HG02981 (cell line): ENCODE data around the gene ATP6V0E2.
"Not testable (repeated sequence)": the region's sequence is repeated elsewhere in the genome, so short reads cannot be mapped to it uniquely, and the experiment has no call there.

Source experiments
- ATAC-seq: cut with Tn5 transposase; IDR thresholded peaks from one replicate; pipeline ENCODE4 v1.9.1; 2021; ENCODE audit warnings: mild to moderate bottlenecking, moderate library complexity; ENCODE audit not compliant: unreplicated experiment

The ATP6V0E2 gene

DNA sequence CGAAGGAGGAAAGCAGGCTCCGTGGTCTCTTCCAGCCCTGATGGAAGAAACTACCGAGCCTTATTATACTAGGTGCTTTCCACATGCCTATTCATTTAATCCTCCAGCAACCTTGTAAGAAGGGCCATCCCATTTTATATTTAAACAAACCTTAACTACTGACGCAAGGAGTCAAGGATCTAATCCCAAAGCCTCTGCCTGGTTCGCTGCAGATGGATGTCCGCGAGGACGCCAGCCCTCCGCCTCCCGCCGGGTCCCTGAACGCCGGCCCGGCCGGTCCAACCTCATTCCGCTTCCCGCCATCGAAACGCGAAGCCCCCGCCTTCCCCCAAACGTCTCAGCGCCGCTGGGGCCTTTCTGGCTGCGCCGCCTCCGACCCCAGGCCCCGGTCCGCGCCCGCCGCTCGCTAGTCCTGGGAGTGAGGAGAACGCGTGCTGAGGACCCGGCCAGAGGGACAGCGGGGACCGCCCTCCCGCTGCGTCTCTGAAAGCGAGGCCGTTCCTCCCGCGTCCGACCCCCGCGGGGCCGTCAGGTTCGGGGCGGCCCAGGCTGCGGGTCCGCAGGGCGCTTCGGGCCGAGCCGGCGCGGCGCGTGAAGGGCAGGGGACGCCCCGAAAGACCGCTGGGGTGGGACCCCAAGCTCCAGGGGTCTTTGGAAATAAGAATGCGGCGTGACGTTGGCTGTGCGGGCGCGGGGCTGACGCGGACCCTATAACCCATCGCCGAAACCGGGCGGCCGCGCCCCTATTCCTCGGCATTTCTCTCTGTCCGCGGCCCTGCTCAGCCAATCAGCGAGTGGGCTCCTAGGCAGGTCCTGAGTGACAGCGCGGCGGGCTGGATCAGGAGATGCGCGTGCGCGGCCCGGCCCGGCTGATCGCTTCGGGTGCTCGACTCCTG, at the start of gene ATP6V0E2:
Gene ATP6V0E2 (plus strand): TSS at position 896 of the 896 bp plus-strand sequence. CDS start 97 bp downstream, outside the sequence.
- peak; percentile 91 for ATAC-seq

DNA sequence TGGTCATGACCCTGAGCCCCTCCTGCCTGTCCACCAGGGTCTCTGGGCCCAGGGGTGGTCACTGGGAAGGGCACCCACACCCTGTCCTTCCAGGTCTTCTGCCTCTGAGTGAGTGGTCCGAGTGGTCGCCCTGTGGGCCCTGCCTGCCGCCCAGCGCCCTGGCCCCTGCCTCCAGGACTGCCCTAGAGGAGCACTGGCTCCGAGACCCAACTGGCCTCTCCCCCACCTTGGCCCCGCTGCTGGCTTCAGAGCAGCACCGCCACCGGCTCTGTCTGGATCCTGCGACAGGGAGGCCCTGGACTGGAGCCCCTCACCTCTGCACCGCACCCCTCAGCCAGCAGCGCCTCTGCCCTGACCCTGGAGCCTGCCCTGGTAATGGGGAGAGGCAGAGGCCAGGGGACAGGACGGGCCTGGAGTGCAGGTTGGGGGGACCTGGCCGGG, 49.4 kb upstream of the ATP6V0E2 start:
- no peak for ATAC-seq

DNA sequence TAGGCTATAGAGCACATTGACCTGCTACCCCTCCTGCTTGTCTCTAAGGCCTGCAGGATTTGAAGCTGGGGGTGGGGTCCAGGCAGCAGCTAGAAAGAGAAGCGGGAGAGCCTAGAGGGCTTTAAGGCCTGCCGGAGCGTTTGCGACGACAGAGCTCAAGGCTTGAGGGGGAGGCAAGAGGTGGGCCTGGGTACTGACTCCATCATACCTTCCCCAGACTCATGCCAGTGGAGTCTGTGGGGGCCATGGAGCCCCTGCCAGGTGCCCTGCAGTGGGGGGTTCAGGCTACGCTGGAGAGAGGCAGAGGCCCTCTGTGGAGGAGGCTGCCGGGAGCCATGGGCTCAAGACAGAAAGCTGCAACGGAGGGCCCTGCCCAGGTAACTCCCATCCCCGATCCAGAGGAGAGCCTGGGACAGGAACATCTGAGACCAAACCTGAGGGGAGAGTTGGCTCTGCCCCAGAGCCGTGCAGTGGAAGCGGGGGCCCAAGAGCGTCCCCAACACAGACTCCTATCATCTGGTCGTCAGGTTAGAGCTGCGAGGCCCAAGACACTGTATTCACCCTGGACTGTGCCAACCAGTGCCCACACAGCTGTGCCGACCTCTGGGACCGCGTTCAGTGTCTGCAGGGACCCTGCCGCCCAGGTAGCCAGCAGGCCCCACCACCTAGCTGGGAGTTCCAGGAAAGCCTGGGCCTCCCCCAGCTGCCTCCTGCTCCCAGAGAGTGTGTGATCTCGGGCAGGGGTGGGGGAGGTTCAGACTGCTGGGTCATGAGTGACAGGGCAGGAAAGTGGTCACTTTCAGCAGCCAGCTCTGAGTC, 48.8 kb upstream of the ATP6V0E2 start:
- ATAC-seq: no peak

DNA sequence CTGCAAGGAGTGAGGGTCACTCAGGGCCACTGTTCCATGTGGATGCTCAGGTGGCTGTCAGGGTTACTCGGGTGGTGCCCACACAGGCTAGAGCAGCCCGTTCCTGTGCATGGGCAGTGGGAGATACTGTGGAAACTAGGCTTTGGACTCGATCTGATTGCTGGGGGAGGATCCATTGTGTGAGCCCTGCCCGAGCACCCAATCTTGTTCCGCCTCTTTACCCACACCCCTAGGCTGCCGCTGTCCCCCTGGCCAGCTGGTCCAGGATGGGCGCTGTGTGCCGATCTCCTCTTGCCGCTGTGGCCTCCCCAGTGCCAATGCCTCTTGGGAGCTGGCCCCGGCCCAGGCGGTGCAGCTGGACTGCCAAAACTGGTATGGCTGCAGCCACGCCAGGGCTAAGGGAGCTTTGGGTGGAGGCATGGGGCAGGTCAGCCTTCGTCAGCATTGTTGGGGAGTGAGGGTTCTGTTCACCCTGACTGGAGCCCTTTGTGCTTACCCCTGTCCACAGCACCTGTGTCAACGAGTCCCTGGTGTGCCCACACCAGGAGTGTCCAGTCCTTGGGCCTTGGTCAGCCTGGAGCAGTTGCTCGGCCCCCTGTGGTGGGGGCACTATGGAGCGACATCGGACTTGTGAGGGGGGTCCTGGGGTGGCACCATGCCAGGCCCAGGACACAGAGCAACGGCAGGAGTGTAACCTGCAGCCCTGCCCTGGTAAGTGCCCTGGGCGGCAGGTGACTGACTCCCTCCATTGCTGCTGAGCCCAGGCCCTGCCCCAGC, 48.0 kb upstream of the ATP6V0E2 start:
- ATAC-seq: no peak

DNA sequence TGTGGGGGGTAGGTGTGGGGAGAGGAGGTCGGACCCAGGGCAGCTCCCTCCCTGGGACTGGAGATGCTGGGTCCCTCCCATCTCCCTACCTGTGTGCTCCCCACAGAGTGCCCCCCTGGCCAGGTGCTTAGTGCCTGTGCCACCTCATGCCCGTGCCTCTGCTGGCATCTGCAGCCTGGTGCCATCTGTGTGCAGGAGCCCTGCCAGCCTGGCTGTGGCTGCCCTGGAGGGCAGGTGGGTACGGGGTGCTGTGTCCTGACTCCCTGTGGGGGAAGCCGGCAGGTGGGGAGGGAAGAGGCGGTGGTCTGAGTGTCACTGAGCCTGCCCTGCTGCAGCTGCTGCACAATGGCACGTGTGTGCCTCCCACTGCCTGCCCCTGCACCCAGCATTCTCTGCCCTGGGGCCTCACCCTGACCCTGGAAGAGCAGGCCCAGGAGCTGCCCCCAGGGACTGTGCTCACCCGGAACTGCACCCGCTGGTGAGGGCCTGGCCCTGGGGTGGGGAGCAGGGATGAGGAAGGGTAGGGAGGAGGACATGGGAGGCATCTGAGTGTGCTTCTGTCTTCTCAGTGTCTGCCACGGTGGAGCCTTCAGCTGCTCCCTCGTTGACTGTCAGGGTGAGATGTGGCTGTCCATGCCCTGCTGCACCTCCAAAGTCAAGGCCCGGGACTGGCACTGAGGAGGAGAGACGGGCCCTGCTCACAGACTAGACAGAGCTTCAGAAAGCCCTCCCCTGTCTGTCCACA, 47.3 kb upstream of the ATP6V0E2 start:
- ATAC-seq: no peak

DNA sequence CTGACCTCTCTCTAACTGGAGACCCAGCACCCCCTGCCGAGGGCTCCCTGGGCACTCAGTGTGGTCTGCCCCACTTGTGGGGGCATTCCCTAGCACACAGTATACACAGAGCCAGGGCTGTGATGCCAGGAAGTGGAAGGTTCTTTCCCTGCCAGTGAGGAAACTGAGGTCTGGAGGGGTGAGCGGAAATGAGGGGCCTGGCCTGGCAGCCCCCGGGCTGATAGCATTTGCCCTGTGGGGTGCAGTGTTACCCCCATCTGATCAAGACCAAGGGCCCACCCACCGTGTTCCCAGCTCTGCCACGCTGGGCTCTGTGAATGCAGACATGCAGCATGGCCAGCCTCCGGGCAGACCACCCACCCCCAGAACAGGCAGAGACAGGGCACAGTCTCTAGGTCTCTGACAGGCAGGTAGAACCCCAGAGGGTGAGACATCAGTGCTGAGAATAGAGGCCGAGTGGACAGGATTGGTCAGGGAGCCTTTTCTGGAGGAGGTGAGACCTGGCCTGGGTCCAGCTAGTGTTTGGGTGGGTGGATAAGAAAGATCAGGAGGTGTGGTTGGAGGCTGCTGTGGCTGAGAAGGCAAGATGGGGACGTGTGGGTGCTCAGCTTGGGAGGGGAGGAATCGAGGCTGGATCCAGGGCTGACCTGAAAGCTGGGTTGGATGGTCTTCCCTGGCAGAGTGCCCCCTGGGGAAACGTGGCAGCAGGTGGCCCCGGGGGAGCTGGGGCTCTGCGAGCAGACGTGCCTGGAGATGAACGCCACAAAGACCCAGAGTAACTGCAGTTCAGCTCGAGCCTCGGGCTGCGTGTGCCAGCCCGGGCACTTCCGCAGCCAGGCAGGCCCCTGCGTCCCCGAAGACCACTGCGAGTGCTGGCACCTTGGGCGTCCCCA, 46.4 kb upstream of the ATP6V0E2 start:
- no peak for ATAC-seq

DNA sequence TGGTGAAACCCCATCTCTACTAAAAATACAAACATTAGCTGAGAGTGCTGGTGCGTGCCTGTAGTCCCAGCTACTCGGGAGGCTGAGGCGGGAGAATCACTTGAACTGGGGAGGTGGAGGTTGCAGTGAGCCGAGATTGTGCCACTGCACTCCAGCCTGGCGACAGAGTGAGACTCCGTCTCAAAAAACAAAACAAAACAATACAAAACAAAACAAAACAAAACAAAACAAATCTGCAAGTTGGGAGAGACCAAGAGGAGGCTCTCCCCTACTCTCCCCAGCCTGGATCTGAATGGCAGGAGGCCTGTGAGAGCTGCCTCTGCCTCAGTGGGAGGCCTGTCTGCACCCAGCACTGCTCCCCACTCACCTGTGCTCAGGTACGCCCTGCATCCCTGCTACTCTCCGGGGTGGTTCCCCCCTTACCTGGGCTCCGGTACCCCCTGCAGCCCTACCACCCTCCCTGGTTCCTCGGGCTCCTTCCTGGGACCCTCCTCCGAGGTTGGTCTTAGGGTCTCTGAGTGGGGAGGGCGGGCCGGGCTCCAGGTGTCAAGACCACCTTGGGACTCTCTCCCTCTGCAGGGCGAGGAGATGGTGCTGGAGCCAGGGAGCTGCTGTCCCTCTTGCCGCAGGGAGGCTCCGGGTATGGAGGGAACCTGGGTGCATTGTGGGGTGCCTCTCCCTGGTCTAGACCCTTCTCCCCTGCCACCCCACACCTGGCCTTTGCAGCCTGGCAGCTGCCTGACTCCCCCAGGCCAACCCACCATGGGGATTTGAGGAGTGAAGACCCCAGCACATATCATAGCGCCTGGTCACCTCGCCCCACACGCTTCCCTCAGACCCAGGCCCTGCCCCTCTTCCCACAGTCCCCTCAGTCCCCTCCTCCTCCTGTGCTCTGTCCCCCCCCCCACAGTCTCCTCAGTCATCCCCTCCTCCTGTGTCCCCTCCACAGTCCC, 45.1 kb upstream of the ATP6V0E2 start:
- ATAC-seq: no peak

DNA sequence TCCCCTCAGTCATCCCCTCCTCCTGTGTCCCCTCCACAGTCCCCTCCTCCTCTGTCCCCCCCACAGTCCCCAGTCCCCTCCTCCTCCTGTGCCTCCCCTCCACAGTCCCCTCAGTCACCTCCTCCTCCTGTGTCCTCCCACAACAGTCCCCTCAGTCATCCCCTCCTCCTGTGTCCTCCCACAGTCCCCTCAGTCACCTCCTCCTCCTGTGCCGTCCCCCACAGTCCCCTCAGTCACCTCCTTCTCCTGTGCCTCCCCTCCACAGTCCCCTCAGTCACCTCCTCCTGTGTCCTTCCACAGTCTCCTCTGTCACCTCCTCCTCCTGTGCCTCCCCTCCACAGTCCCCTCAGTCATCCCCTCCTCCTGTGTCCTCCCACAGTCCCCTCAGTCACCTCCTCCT, 43.2 kb upstream of the ATP6V0E2 start:
- not testable (repeated sequence) for ATAC-seq

DNA sequence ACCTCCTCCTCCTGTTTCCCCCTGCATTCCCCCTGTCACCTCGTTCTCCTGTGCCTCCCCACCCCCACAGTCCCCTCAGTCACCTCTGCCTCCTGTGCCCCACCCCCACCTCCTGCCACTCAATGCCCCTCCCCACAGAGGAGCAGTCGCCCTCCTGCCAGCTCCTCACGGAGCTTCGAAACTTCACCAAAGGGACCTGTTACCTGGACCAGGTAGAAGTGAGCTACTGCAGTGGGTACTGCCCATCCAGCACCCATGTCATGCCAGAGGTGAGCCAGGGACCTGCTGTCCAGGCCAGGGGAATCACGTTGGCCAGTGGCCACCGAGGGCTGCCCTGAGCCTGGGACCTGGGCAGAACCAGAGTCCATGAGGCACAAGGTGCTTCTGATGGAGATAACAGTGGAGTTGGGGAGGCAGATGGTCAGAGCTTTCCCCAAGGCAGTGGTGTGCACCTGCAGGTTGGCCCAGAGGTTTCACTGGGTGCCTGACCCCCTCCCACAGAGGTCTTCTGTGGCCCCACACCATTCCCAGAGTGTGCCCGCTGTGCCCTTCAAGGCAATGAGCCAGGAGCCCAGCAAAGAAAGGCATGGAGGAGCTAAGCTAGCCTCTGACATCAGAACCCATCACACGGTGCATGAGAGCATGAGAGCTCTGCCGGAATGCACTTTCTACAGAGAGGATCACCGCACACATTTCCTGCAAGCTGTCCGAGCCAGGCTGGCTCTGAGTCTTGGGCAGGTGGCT, 42.6 kb upstream of the ATP6V0E2 start:
- no peak for ATAC-seq

DNA sequence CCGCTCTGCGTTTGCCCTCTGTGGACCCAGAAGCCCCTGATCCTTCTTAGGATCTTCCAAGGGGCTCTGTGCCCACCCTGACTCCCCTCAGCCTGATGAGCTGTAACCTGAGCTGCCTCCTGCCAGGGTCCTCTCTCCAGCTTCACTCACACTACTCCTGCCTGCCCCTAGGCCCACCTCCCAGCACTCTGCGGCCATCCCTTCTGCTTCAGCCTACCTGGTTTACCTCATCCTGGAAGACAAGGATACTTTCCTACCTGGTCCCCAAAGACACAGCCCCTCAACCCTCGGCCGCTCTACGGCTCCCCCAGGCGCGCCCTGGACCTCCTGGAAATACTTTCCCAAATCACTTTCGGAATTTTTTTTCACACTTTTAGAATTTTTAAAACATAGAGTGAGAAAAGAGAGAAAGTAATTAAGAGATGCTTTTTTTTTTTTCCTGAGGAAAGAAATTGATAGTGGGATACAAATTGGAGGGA, 42.0 kb upstream of the ATP6V0E2 start:
- ATAC-seq: no peak

DNA sequence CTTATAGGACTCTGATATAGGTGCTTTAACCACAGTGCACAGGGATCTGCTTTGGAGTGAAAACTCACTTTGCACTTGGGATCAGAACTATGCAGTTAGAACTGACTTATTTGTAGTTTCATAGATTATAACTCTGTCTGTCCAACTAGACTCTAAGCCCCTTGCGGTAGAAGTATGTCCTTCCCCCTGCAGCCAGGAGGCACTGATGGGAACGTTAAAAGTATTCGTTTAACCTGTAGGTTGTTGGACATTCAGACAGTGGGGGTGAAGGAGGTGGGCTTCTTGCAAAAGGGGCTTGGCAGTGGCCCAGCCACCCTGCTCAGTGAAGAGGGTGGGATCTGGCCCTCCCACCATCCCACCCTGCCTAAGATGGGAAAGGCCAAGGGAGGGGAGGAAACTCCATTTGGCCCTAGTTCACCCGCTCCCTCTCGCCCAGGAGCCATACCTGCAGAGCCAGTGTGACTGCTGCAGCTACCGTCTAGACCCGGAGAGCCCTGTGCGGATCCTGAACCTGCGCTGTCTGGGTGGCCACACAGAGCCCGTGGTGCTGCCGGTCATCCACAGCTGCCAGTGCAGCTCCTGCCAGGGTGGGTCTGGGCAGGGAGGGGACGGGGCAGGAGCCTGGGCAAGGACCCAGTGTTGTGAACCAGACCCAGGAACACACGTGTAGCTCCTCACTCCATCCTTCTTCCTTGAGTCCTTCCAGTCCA, 41.3 kb upstream of the ATP6V0E2 start:
- no peak for ATAC-seq

DNA sequence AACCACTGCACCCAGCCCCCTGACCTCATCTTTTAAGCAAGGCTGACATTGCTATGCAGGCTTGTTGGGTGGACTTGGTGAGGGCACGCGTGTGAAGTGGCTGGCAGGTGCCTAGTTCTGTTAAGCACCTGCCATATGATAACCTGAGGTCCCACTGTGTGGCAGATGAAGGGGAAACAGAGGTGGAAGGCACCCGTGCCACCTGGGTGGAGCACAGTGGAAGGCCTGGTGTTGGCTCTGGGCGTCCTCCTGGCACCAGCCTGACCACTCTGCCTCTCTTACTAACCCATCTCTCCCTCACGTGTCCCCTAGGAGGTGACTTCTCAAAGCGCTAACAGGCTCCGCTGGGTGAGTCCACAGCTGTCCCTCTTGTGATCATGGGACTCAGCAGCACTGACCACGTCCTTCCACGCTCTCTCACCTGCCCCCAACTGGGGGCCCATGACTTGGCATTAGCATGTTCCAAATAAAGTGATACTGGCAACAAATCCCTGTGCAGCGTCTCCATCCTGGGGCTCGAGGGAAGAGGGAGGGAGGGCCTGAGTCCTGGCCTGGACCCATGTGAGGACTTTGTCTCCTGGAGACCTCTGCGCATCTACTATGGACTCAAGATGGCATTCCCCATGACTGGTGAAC, 40.2 kb upstream of the ATP6V0E2 start:
- ATAC-seq: no peak

DNA sequence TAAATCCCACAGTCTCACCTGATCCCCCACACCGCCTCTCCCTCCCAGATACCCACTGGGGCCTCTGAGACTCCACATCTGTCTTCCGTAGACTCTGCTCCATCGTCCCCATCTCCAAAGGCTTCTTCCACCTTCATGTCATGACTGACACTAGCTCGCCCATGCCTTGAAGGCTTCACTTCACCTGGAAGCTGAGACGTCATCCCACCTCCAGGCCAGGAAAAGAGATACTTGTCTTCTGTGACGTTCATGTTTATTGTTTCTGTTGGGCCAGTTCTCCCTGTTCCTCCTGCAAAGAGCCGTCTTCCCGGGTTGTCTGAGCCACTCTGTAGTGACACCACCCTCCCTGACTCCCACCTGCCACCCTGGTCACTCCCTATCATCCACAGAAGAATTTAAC, 39.2 kb upstream of the ATP6V0E2 start:
- ATAC-seq: no peak

DNA sequence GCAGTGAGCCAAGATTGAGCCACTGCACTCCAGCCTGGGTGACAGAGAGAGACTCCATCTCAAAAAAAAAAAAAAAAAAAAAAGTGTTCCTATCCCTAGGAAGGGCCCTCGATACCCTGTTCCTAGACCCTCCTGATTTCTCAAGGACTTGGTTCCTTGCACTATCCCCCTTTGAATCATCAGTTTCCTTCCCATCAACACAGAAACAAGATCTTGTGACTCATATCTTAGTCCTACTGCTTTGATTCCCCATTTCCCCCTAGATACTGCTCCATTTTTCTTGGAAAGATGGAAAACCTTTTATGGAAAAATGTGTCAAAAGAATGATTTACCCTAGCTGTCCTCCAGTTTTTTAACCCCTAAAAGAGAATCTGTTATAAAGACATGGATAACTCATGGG, 37.3 kb upstream of the ATP6V0E2 start:
- no peak for ATAC-seq

DNA sequence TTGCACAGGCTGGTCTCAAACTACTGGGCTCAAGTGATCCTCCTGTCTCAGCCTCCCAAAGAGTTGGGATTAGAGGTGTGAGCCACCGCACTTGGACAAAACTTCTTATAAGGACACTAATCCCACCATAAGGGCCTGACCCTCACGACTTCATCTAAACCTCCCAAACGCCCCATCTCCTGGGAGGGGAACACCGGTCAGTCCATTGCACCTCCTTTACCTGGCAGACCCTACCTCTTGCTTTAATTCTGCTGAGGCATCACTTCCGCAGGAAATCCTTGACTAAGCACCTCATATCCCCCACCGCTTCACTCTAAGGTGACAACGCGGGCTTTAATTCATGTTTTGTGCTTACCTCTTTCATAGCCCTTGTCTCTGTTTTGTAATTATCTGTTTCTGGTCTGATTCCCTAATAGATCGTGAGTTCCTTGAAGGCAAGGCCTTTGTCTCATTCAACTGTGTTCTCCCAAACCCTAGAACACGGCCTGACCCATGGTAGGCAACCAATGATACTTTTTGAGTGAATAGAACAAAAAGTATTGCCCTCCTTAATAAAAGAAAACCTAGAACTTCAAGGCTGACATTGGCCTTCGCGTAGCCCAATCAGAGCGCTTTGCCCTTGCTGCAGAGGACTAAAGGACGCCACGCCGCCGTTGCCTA, 36.1 kb upstream of the ATP6V0E2 start:
- no peak for ATAC-seq
